ENCODE measurements around the gene ADH1B.

DNA sequence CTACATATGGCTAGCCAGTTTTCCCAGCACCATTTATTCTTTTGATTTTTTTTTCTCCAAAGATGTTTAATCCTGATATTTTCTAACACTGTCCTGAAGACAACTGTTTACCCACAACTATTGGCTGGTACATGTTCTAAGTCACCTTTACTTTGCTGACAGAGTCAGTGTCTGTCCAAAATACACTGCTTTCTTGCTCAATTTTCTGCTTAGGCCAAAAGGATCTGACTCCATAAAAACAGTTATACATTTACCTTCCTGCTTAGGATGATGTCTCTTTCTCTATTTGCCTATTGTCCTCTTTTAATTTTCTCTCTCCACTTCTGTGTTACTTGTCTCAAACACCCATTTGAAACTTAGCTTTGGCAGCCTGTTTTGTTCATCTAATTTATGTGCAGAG, 28.1 kb upstream of the ADH1B start:
- TF ChIP-seq, protein P1, sequence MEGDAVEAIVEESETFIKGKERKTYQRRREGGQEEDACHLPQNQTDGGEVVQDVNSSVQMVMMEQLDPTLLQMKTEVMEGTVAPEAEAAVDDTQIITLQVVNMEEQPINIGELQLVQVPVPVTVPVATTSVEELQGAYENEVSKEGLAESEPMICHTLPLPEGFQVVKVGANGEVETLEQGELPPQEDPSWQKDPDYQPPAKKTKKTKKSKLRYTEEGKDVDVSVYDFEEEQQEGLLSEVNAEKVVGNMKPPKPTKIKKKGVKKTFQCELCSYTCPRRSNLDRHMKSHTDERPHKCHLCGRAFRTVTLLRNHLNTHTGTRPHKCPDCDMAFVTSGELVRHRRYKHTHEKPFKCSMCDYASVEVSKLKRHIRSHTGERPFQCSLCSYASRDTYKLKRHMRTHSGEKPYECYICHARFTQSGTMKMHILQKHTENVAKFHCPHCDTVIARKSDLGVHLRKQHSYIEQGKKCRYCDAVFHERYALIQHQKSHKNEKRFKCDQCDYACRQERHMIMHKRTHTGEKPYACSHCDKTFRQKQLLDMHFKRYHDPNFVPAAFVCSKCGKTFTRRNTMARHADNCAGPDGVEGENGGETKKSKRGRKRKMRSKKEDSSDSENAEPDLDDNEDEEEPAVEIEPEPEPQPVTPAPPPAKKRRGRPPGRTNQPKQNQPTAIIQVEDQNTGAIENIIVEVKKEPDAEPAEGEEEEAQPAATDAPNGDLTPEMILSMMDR (IDR thresholded peaks at IDR 0.05): no peak
- no peak for TF ChIP-seq POLR2A (IDR thresholded peaks at IDR 0.05)
